Natural killer cell (primary cell): ENCODE results near the gene LPIN3. TPM values are rescaled to one million over a fixed set of nuclear protein-coding genes. Genes with fewer than 3 reads are reported as not detected.

ENCODE experiments used
- ATAC-seq, 3 donors: fragments of 150-1000 bp in 2 of 3; fragments of 200-7000 bp in 1 of 3; cut with Tn5 transposase; 1 replicate in 1 of 3; 2 replicates in 2 of 3; pipeline ENCODE4 v1.10.0; 2021; ENCODE audit warnings: mild to moderate bottlenecking in 2 of 3, moderate library complexity in 2 of 3
- DNase-seq, 2 donors: peaks; one replicate each; pipeline versions ENCODE4 v3.0.0 to v3.0.0-alpha.2; 2013 to 2021; ENCODE audit warnings: mixed read lengths in 1 of 2
- H3K27ac ChIP-seq: one replicate; pipeline ENCODE4 v1.5.1; 2013; ENCODE audit warnings: mild to moderate bottlenecking, low read length
- H3K27me3 ChIP-seq: one replicate; pipeline ENCODE4 v1.6.1; 2013; ENCODE audit warnings: low read length; ENCODE audit not compliant: control insufficient read depth, insufficient read depth
- H3K36me3 ChIP-seq: one replicate; pipeline ENCODE4 v1.6.1; 2013; ENCODE audit warnings: low read length; ENCODE audit not compliant: control insufficient read depth, insufficient read depth
- H3K4me1 ChIP-seq: one replicate; pipeline ENCODE4 v1.6.1; 2013; ENCODE audit warnings: low read length; ENCODE audit not compliant: control insufficient read depth, insufficient read depth
- H3K4me3 ChIP-seq: one replicate; pipeline ENCODE4 v1.5.1; 2013; ENCODE audit warnings: low read length
- H3K9me3 ChIP-seq: one replicate; pipeline ENCODE4 v1.6.1; 2013; ENCODE audit warnings: low read length; ENCODE audit not compliant: control insufficient read depth, insufficient read depth
- H3K27ac Mint-ChIP-seq, 2 donors: one replicate each; pipeline ENCODE4 v1.8.0; 2022; ENCODE audit warnings: mild to moderate bottlenecking in 2 of 2, mixed read lengths in 2 of 2, moderate library complexity in 1 of 2
- H3K27me3 Mint-ChIP-seq, 2 donors: one replicate each; pipeline ENCODE4 v1.8.0; 2022; ENCODE audit warnings: low read depth in 2 of 2, mixed read lengths in 2 of 2
- H3K36me3 Mint-ChIP-seq: one replicate; pipeline ENCODE4 v1.8.0; 2022; ENCODE audit warnings: mixed read lengths
- H3K4me1 Mint-ChIP-seq, 2 donors: one replicate each; pipeline ENCODE4 v1.8.0; 2022; ENCODE audit warnings: mixed read lengths in 2 of 2
- H3K4me3 Mint-ChIP-seq: one replicate; pipeline ENCODE4 v1.8.0; 2022; ENCODE audit warnings: mild to moderate bottlenecking, moderate library complexity, mixed read lengths
- H3K9me3 Mint-ChIP-seq, 2 donors: one replicate each; pipeline ENCODE4 v1.8.0; 2022; ENCODE audit warnings: mixed read lengths in 2 of 2
- CTCF ChIP-seq: fragments of 200-600 bp; IDR thresholded peaks from one replicate; pipeline ENCODE4 v1.8.0; 2022; ENCODE audit warnings: antibody characterized with exemption
- WGBS: methylation state at CpG from one replicate; pipeline ENCODE4 v1.1.7; 2013; ENCODE audit warnings: missing lambda C conversion rate; ENCODE audit not compliant: insufficient coverage; 5-methylcytosine and 5-hydroxymethylcytosine counted together
- intact Hi-C: fragments of 100-400 bp; cut with micrococcal nuclease; formaldehyde crosslinking; loops from one replicate; pipeline ENCODE4 v1.14.2; 2022
- total RNA-seq, 4 donors: library from RNA; stranded (reverse); fragments of 120-200 nt in 1 of 4; gene quantifications; one replicate each; pipeline versions ENCODE4 v1.2.3 to v1.2.4, GENCODE V29; 2013 to 2022

Gene LPIN3
- total RNA-seq, 3 donors from 2014 or later (not counting 1 experiment from before 2014, with no cell fraction given) = 0.07 to 0.28 TPM; not detected in 1

DNA sequence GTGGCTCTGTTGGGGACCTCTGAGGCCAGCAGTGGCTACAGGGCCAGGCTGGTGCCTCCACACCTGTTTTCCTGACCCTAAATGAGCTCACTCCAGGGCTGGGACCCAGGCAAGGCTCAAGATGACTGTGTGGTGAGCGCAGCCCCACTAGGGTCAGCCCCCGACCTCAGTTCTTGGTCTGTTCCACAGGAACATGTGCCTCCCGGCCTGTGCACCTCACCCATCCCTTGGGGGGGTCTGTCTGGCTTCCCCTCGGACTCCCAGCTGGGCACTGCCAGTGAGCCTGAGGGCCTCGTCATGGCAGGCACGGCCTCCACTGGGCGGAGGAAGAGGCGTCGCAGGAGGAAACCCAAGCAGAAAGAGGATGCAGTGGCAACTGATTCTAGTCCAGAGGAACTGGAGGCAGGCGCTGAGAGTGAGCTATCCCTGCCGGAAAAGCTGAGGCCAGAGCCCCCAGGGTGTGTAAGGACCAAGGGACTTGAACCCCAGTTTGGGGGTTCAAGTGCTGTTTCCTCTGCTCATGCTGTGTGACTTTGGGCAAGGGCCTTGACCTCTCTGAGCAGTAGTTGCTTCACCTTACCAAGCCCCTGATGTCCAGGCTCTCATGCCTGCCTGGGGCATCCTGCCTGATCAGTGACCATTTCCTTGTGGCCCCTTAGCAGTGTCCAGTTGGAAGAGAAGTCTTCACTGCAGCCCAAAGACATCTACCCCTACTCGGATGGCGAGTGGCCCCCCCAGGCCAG, 8.0 kb downstream of the LPIN3 start:
- ATAC-seq (no peak), DNase-seq (no peak)
- Histone ChIP-seq H3K36me3 (no peaks in the 10 kb centered on the region), H3K4me3 (no peak overlapping the region), H3K4me1 (no peaks in the 10 kb centered on the region), H3K27ac (no peak overlapping the region), H3K9me3 (no peaks in the 10 kb centered on the region), H3K27me3 (no peaks in the 10 kb centered on the region)
- Mint-ChIP-seq H3K9me3 (no peaks in the 10 kb centered on the region), H3K27me3 (peaks cover 0 to 4% of the 10 kb centered on the region in 2 donors), H3K27ac (no peak overlapping the region), H3K36me3 (no peaks in the 10 kb centered on the region), H3K4me1 (peaks cover 0 to 5% of the 10 kb centered on the region in 2 donors), H3K4me3 (no peak overlapping the region)
- intact Hi-C loops = no loop called here
- WGBS = 86% methylated on average over 13 of the region's 13 CpGs
- TF ChIP-seq CTCF = no peak

DNA sequence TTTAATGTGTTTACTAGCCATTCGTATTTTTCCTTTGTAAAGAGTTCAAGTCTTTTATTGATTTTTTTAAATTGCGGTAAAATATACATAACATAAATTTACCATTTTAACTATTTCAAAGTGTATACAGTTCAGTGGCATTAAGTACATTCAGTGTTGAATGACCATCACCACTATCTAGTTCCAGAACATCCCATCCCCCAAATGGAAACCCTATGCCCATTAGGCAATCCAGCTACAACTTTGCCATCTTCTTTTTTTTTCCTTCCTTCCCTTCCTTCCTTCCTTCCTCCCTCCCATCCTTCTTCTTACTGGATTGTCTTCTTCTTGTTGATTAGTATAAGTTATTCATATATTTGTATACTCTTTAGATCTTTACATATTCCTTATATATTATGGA, 8.6 kb downstream of the LPIN3 start:
- Histone ChIP-seq H3K9me3 (no peaks in the 10 kb centered on the region), H3K36me3 (no peaks in the 10 kb centered on the region), H3K4me3 (no peak overlapping the region), H3K4me1 (no peaks in the 10 kb centered on the region), H3K27me3 (no peaks in the 10 kb centered on the region), H3K27ac (no peak overlapping the region)
- DNase-seq (no peak), ATAC-seq (no peak)
- Mint-ChIP-seq H3K4me1 (peaks cover 0 to 5% of the 10 kb centered on the region in 2 donors), H3K36me3 (no peaks in the 10 kb centered on the region), H3K4me3 (no peak overlapping the region), H3K9me3 (no peaks in the 10 kb centered on the region), H3K27ac (no peak overlapping the region), H3K27me3 (peaks cover 0 to 4% of the 10 kb centered on the region in 2 donors)
- intact Hi-C loops = no loop called here
- no peak for TF ChIP-seq CTCF
- WGBS = no CpG with 5 or more reads among the region's 2 CpGs

DNA sequence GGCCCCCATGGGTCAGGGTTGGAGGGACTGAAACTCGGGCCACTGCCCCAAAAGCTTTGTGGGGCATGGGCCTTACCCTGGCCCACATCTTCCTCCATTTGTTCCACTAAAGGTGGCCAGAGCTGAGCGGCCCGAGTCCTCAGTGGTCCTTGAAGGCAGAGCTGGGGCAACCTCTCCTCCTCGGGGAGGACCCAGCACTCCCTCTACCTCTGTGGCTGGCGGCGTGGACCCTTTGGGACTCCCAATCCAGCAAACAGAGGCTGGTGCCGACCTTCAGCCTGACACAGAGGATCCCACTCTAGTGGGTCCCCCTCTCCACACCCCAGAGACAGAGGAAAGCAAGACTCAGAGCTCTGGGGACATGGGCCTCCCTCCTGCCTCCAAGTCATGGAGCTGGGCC, 9.3 kb downstream of the LPIN3 start:
- no peak for TF ChIP-seq CTCF
- Mint-ChIP-seq H3K36me3 (no peaks in the 10 kb centered on the region), H3K27me3 (peaks cover 0 to 4% of the 10 kb centered on the region in 2 donors), H3K4me3 (no peak overlapping the region), H3K27ac (no peak overlapping the region), H3K9me3 (no peaks in the 10 kb centered on the region), H3K4me1 (peaks cover 0 to 5% of the 10 kb centered on the region in 2 donors)
- ATAC-seq = no peak
- no peaks in the 10 kb centered on the region for H3K27me3 ChIP-seq
- H3K4me3 ChIP-seq = no peak overlapping the region
- no peaks in the 10 kb centered on the region for H3K9me3 ChIP-seq
- no peaks in the 10 kb centered on the region for H3K36me3 ChIP-seq
- intact Hi-C loops = no loop called here
- no peak overlapping the region for H3K27ac ChIP-seq
- 81% methylated on average over 7 of the region's 7 CpGs for WGBS
- H3K4me1 ChIP-seq = no peaks in the 10 kb centered on the region
- no peak for DNase-seq
